Endothelial cell of umbilical vein (primary cell): ENCODE data around the gene LAMB4.

Experiments
- CTCF ChIP-seq, 2 donors: IDR thresholded peaks; 1 replicate in 1 of 2; 2 replicates in 1 of 2; pipeline ENCODE4 v1.5.1; 2011; ENCODE audit warnings: low read length in 2 of 2, mild to moderate bottlenecking in 2 of 2, moderate library complexity in 2 of 2, control low read depth in 1 of 2, inconsistent platforms in 1 of 2, low read depth in 1 of 2; ENCODE audit not compliant: insufficient read depth in 1 of 2; ENCODE audit errors: extremely low read depth in 1 of 2
- EZH2 ChIP-seq: IDR thresholded peaks from 2 replicates; pipeline ENCODE4 v1.6.1; 2012; ENCODE audit warnings: borderline replicate concordance, low read depth, mild to moderate bottlenecking, moderate library complexity, low read length, inconsistent platforms; ENCODE audit not compliant: severe bottlenecking
- GATA2 ChIP-seq: IDR thresholded peaks from 2 replicates; pipeline ENCODE4 v1.7.0; 2011; ENCODE audit warnings: low read depth, mild to moderate bottlenecking, moderate library complexity, mixed read lengths, low read length; ENCODE audit not compliant: insufficient read length, insufficient read depth
- JUN ChIP-seq: IDR thresholded peaks from 2 replicates; pipeline ENCODE4 v1.6.1; 2011; ENCODE audit warnings: borderline replicate concordance, low read depth; ENCODE audit not compliant: insufficient read length, insufficient read depth
- MAX ChIP-seq: IDR thresholded peaks from 2 replicates; pipeline ENCODE4 v1.6.1; 2011; ENCODE audit not compliant: insufficient read depth, insufficient read length
- MYC ChIP-seq: IDR thresholded peaks from one replicate; pipeline ENCODE4 v1.6.1; 2011; ENCODE audit warnings: mild to moderate bottlenecking, low read depth, low read length
- POLR2A ChIP-seq: IDR thresholded peaks from 2 replicates; pipeline ENCODE4 v1.6.1; 2012; ENCODE audit warnings: low read depth, mild to moderate bottlenecking, control low read depth, low read length
- POLR2AphosphoS5 ChIP-seq: IDR thresholded peaks from 2 replicates; pipeline ENCODE4 v1.6.1; 2012; ENCODE audit warnings: low read depth, mild to moderate bottlenecking, control low read depth, low read length, moderate library complexity; ENCODE audit not compliant: insufficient read depth

- TF ChIP-seq MAX (no peak), JUN (no peak), CTCF (IDR thresholded peaks at IDR 0.05; ENCODE audit: extremely low read depth in 1 of 2, insufficient read depth in 1 of 2, low read depth in 1 of 2, low read length in 2 of 2) (no peak), MYC (no peak), POLR2AphosphoS5 (no peak), POLR2A (no peak), EZH2 (no peak), GATA2 (no peak)
Measured at GRCh38 chr7:108137040-108137439, 6.9 kb upstream of the LAMB4 start.
